BJ (cell line): ENCODE measurements around the gene NOTCH4. TPM values are rescaled to one million over a fixed set of nuclear protein-coding genes. Genes with fewer than 3 reads are reported as not detected.

ENCODE experiments used
- CTCF ChIA-PET: fragments of 350-600 bp; formaldehyde crosslinking; extraction: SDS; loops from one replicate; lab custom pipeline; 2021; ENCODE audit warnings: antibody characterized with exemption, inconsistent platforms; lab: Yijun Ruan, JAX
- POLR2A ChIA-PET: fragments of 300-600 bp; sonication (Branson Sonifier 250); formaldehyde crosslinking; extraction: SDS; loops from one replicate; lab custom pipeline; 2021; ENCODE audit warnings: antibody characterized with exemption; lab: Charles Lee
- DNase-seq: peaks from one replicate; pipeline ENCODE4 v3.0.0-alpha.2; 2011; ENCODE audit warnings: low read depth
- H3K27me3 ChIP-seq: 2 replicates; pipeline ENCODE4 v1.6.0; 2011; ENCODE audit warnings: low read length; ENCODE audit not compliant: control insufficient read depth, insufficient read depth
- H3K36me3 ChIP-seq: 2 replicates; pipeline ENCODE4 v1.5.1; 2011; ENCODE audit warnings: low read length; ENCODE audit not compliant: control insufficient read depth, insufficient read depth
- H3K4me3 ChIP-seq: 2 replicates; pipeline ENCODE4 v1.5.1; 2011; ENCODE audit warnings: low read depth, mild to moderate bottlenecking, control low read depth, low read length
- CTCF ChIP-seq: IDR thresholded peaks from 2 replicates; pipeline ENCODE4 v1.5.1; 2011; ENCODE audit warnings: low read depth, mild to moderate bottlenecking, control low read depth, inconsistent platforms, low read length, moderate library complexity; ENCODE audit not compliant: insufficient read depth
- polyA plus RNA-seq: library from polyadenylated mRNA; depleted of rRNA; stranded (reverse); fragments of >200 nt; gene quantifications from 2 replicates; pipeline ENCODE4 v1.2.3, GENCODE V29; 2011

The NOTCH4 gene
- polyA plus RNA-seq, 1 experiment = 0.42 TPM

GRCh38 chr6:32220021-32220420, 3.8 kb downstream of the NOTCH4 start:
- no peak for DNase-seq
- Histone ChIP-seq H3K36me3 (no peaks in the 10 kb centered on the region), H3K27me3 (peaks cover 12% of the 10 kb centered on the region), H3K4me3 (no peak overlapping the region)
- no peak for TF ChIP-seq CTCF
- CTCF ChIA-PET = no interaction called here
- POLR2A ChIA-PET = no interaction called here

- no peak overlapping the region for H3K4me3 ChIP-seq
- POLR2A ChIA-PET = no interaction called here
- no peaks in the 10 kb centered on the region for H3K36me3 ChIP-seq
- no peak for DNase-seq
- TF ChIP-seq CTCF = no peak
- H3K27me3 ChIP-seq = peaks cover 14% of the 10 kb centered on the region
- CTCF ChIA-PET = interaction anchor here (1.0 kb wide), 1 partner anchor 129 kb away, joined by 3 read pairs; no protein-coding TSS in a partner anchor
Measured at GRCh38 chr6:32218167-32218566, 5.7 kb downstream of the NOTCH4 start.

- TF ChIP-seq CTCF = no peak
- H3K36me3 ChIP-seq = no peaks in the 10 kb centered on the region
- peaks cover 16% of the 10 kb centered on the region for H3K27me3 ChIP-seq
- H3K4me3 ChIP-seq = no peak overlapping the region
- ChIA-PET POLR2A (no interaction called here), CTCF (no interaction called here)
- no peak for DNase-seq
Measured at GRCh38 chr6:32216998-32217397, 6.9 kb downstream of the NOTCH4 start.

GRCh38 chr6:32216285-32216684, 7.6 kb downstream of the NOTCH4 start:
- Histone ChIP-seq H3K4me3 (no peak overlapping the region), H3K27me3 (peaks cover 16% of the 10 kb centered on the region), H3K36me3 (no peaks in the 10 kb centered on the region)
- POLR2A ChIA-PET = no interaction called here
- CTCF ChIA-PET = no interaction called here
- TF ChIP-seq CTCF = no peak
- DNase-seq = no peak

DNA sequence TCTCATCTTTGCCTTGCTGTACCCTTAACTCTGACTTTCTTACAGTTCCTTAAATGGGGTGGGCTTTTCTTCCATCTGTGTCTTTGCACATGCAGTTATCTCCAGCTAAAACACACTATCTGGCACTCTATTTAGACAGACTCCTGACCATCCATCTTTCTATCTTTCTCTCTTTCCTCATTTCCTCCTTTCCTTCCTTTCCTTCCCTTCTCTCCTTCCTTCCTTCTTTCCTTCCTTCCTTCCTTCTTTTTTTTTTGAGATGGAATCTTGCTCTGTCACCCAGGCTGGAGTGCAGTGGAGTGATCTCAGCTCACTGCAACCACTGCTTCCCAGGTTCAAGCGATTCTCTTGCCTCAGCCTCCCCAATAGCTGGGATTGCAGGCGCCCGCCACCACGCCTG, 8.2 kb downstream of the NOTCH4 start:
- Histone ChIP-seq H3K27me3 (peaks cover 16% of the 10 kb centered on the region), H3K4me3 (no peak overlapping the region), H3K36me3 (no peaks in the 10 kb centered on the region)
- CTCF ChIA-PET = interaction anchor here (1.6 kb wide), 1 partner anchor 30 kb away, joined by 5 read pairs; no protein-coding TSS in a partner anchor
- no peak for TF ChIP-seq CTCF
- DNase-seq = no peak
- POLR2A ChIA-PET = no interaction called here
